DND-41 (cell line): ENCODE data around the gene GRID2.

Source experiments
- CTCF ChIP-seq: IDR thresholded peaks from 2 replicates; pipeline ENCODE4 v1.5.1; 2012; ENCODE audit warnings: borderline replicate concordance, low read length, moderate library complexity, mild to moderate bottlenecking; ENCODE audit not compliant: poor library complexity, severe bottlenecking; ENCODE audit errors: extremely low read depth
- EZH2 ChIP-seq: IDR thresholded peaks from 3 replicates; pipeline ENCODE4 v1.6.1; 2012; ENCODE audit warnings: borderline replicate concordance, low read depth, mild to moderate bottlenecking, moderate library complexity, low read length, inconsistent platforms; ENCODE audit not compliant: severe bottlenecking

- no peak for TF ChIP-seq CTCF
- no peak for TF ChIP-seq EZH2
Observed at GRCh38 chr4:92305878-92306520, 2.2 kb downstream of the GRID2 start.
